B cell (primary cell): ENCODE measurements around the gene TMOD3. TPM values are rescaled to one million over a fixed set of nuclear protein-coding genes. Genes with fewer than 3 reads are reported as not detected.

Source experiments
- ATAC-seq: fragments of 200-7000 bp; cut with Tn5 transposase; one replicate; pipeline ENCODE4 v1.10.0; 2021; ENCODE audit warnings: low read depth, mild to moderate bottlenecking, moderate number of reproducible peaks, moderate library complexity
- CTCF ChIA-PET: fragments of 350-600 bp; sonication (Branson Sonifier 250); formaldehyde crosslinking; loops from one replicate; lab custom pipeline; 2021; ENCODE audit warnings: antibody characterized with exemption, inconsistent platforms; lab: Charles Lee
- POLR2A ChIA-PET: fragments of 350-600 bp; sonication (Branson Sonifier 250); formaldehyde crosslinking; loops from one replicate; lab custom pipeline; 2021; ENCODE audit warnings: antibody characterized with exemption; lab: Charles Lee
- DNase-seq: peaks from one replicate; pipeline ENCODE4 v3.0.0; 2013
- H2AFZ ChIP-seq: 2 replicates; pipeline ENCODE4 v1.6.1; 2012; ENCODE audit warnings: mild to moderate bottlenecking, low read depth, low read length; ENCODE audit not compliant: insufficient read depth, poor library complexity, severe bottlenecking
- H3K27ac ChIP-seq, 2 donors: 1 replicate in 1 of 2; 2 replicates in 1 of 2; pipeline ENCODE4 v1.5.1; 2012 to 2013; ENCODE audit warnings: low read length in 2 of 2, mild to moderate bottlenecking in 2 of 2, moderate library complexity in 1 of 2
- H3K27me3 ChIP-seq, 4 experiments: fragments of 200-600 bp in 1 of 4; sonication (generic) in 1 of 4; replicated peaks in 1 of 4; 1 replicate in 2 of 4; 2 replicates in 2 of 4; pipeline versions ENCODE4 v1.6.1 to v1.7.0; 2013 to 2016; ENCODE audit warnings: low read length in 3 of 4, mild to moderate bottlenecking in 2 of 4, mixed read lengths in 1 of 4, moderate library complexity in 1 of 4; ENCODE audit not compliant: insufficient read depth in 4 of 4, control insufficient read depth in 3 of 4; ENCODE audit errors: control extremely low read depth in 1 of 4
- H3K36me3 ChIP-seq, 2 experiments: replicated peaks in 1 of 2; 1 replicate in 1 of 2; 2 replicates in 1 of 2; pipeline versions ENCODE4 v1.6.1 to v1.7.1; 2013; ENCODE audit warnings: low read length in 1 of 2; ENCODE audit not compliant: insufficient read depth in 2 of 2, control insufficient read depth in 1 of 2; ENCODE audit errors: control extremely low read depth in 1 of 2, extremely low read depth in 1 of 2
- H3K4me1 ChIP-seq, 2 donors: fragments of 200-600 bp in 1 of 2; sonication (generic) in 1 of 2; 1 replicate in 1 of 2; 2 replicates in 1 of 2; pipeline versions ENCODE4 v1.5.1 to v1.6.1; 2013 to 2017; ENCODE audit warnings: low read length in 2 of 2; ENCODE audit not compliant: control insufficient read depth in 2 of 2, insufficient read depth in 2 of 2
- H3K4me2 ChIP-seq: replicated peaks from 2 replicates; pipeline ENCODE3; 2012; ENCODE audit warnings: mild to moderate bottlenecking, low read depth, low read length; ENCODE audit not compliant: poor library complexity, severe bottlenecking
- H3K4me3 ChIP-seq, 5 experiments: fragments of 200-600 bp in 1 of 5; sonication (generic) in 1 of 5; 1 replicate in 3 of 5; 2 replicates in 2 of 5; pipeline versions ENCODE4 v1.5.1 to v1.7.0; 2011 to 2016; ENCODE audit warnings: low read length in 4 of 5, mild to moderate bottlenecking in 4 of 5, low read depth in 2 of 5, control low read depth in 1 of 5, moderate library complexity in 1 of 5; ENCODE audit not compliant: insufficient read depth in 1 of 5; ENCODE audit errors: control extremely low read depth in 1 of 5, extremely low read depth in 1 of 5
- H3K79me2 ChIP-seq: fragments of 200-600 bp; sonication (generic); one replicate; pipeline ENCODE4 v1.6.0; 2016; ENCODE audit warnings: low read length; ENCODE audit not compliant: control insufficient read depth, insufficient read depth
- H3K9ac ChIP-seq: fragments of 200-600 bp; sonication (generic); 2 replicates; pipeline ENCODE4 v1.6.1; 2017; ENCODE audit warnings: mild to moderate bottlenecking, low read length, moderate library complexity
- H3K9me3 ChIP-seq, 3 donors: one replicate each; pipeline versions ENCODE4 v1.6.1 to v1.7.1; 2013; ENCODE audit warnings: low read length in 2 of 3; ENCODE audit not compliant: control insufficient read depth in 2 of 3, insufficient read depth in 1 of 3; ENCODE audit errors: control extremely low read depth in 1 of 3
- H4K20me1 ChIP-seq: 2 replicates; pipeline ENCODE4 v1.6.0; 2012; ENCODE audit warnings: mild to moderate bottlenecking, low read length; ENCODE audit not compliant: insufficient read depth, control insufficient read depth, poor library complexity, severe bottlenecking
- H3K27ac Mint-ChIP-seq: one replicate; pipeline ENCODE4 v1.8.0; 2021; ENCODE audit warnings: mixed read lengths
- H3K27me3 Mint-ChIP-seq: one replicate; pipeline ENCODE4 v1.8.0; 2021; ENCODE audit warnings: mixed read lengths
- H3K4me1 Mint-ChIP-seq: one replicate; pipeline ENCODE4 v1.8.0; 2021; ENCODE audit warnings: mixed read lengths
- H3K4me3 Mint-ChIP-seq: one replicate; pipeline ENCODE4 v1.8.0; 2021; ENCODE audit warnings: mixed read lengths
- H3K9me3 Mint-ChIP-seq: one replicate; pipeline ENCODE4 v1.8.0; 2022; ENCODE audit warnings: mixed read lengths; ENCODE audit not compliant: insufficient read depth
- CTCF ChIP-seq: fragments of 200-600 bp; IDR thresholded peaks from one replicate; pipeline ENCODE4 v1.8.0; 2022; ENCODE audit warnings: antibody characterized with exemption, mild to moderate bottlenecking
- EZH2 ChIP-seq: IDR thresholded peaks from 2 replicates; pipeline ENCODE4 v1.6.1; 2012; ENCODE audit warnings: borderline replicate concordance, low read depth, mild to moderate bottlenecking, moderate library complexity, low read length; ENCODE audit not compliant: insufficient read depth, poor library complexity, severe bottlenecking
- WGBS: methylation state at CpG from one replicate; pipeline ENCODE4 v1.1.5; 2013; ENCODE audit warnings: missing lambda C conversion rate; ENCODE audit not compliant: insufficient coverage; 5-methylcytosine and 5-hydroxymethylcytosine counted together
- intact Hi-C: fragments of 100-400 bp; cut with micrococcal nuclease; formaldehyde crosslinking; loops from one replicate; pipeline ENCODE4 v1.10.0; 2022
- polyA plus RNA-seq: library from polyadenylated mRNA; depleted of rRNA; stranded (reverse); fragments of >200 nt; gene quantifications from 2 replicates; pipeline ENCODE4 v1.2.3, GENCODE V29; 2012
- total RNA-seq, 2 donors: library from RNA; stranded (reverse); fragments of 120-200 nt in 1 of 2; gene quantifications; 1 replicate in 1 of 2; 2 replicates in 1 of 2; pipeline versions ENCODE4 v1.2.3 to v1.2.4, GENCODE V29; 2013 to 2022

Gene TMOD3
- total and polyA plus RNA-seq, 2 donors (not counting 1 experiment from before 2014, with no cell fraction given): 7.2 to 52.1 TPM

- Mint-ChIP-seq H3K9me3 (no peaks in the 10 kb centered on the region), H3K4me1 (peaks cover 6% of the 10 kb centered on the region), H3K27ac (no peak overlapping the region), H3K4me3 (no peak overlapping the region), H3K27me3 (no peaks in the 10 kb centered on the region)
- intact Hi-C loops: no loop called here
- no peak overlapping the region for H3K9ac ChIP-seq
- 100% methylated on average over 1 of the region's 5 CpGs for WGBS
- TF ChIP-seq EZH2 (no peak), CTCF (no peak)
- no peaks in the 10 kb centered on the region for H3K4me1 ChIP-seq
- no peak overlapping the region for H3K4me2 ChIP-seq
- H4K20me1 ChIP-seq: no peaks in the 10 kb centered on the region
- DNase-seq: no peak
- no peak overlapping the region for H3K4me3 ChIP-seq
- no peak overlapping the region for H2AFZ ChIP-seq
- no peak overlapping the region for H3K27ac ChIP-seq
- no peak for ATAC-seq
- H3K27me3 ChIP-seq: no peaks in the 10 kb centered on the region
- no peaks in the 10 kb centered on the region for H3K79me2 ChIP-seq
- CTCF ChIA-PET: interaction anchor here (1.3 to 1.4 kb wide), 2 partner anchors 24 to 26 kb away, joined by 3 to 5 read pairs; no protein-coding TSS in a partner anchor
- POLR2A ChIA-PET: no interaction called here
- no peaks in the 10 kb centered on the region for H3K9me3 ChIP-seq
- H3K36me3 ChIP-seq: peaks cover 0 to 32% of the 10 kb centered on the region in 2 experiments
These were observed 26.9 kb upstream of the TMOD3 start for GRCh38 chr15:51802593-51802992.

GRCh38 chr15:51803965-51804364 lies 25.5 kb upstream of the TMOD3 start:
- no peak for DNase-seq
- ChIA-PET CTCF (interaction anchor here (0.9 kb wide), 1 partner anchor 72 kb away, joined by 3 read pairs; no protein-coding TSS in a partner anchor), POLR2A (no interaction called here)
- H3K79me2 ChIP-seq: no peaks in the 10 kb centered on the region
- intact Hi-C loops: no loop called here
- no peak overlapping the region for H3K4me3 Mint-ChIP-seq
- no peaks in the 10 kb centered on the region for H3K27me3 Mint-ChIP-seq
- H3K9me3 Mint-ChIP-seq: no peaks in the 10 kb centered on the region
- H2AFZ ChIP-seq: no peak overlapping the region
- no peaks in the 10 kb centered on the region for H3K4me1 ChIP-seq
- no peak overlapping the region for H3K4me3 ChIP-seq
- no peak overlapping the region for H3K4me2 ChIP-seq
- TF ChIP-seq CTCF (no peak), EZH2 (no peak)
- no peak overlapping the region for H3K27ac Mint-ChIP-seq
- H3K36me3 ChIP-seq: peaks cover 0 to 24% of the 10 kb centered on the region in 2 experiments
- WGBS: no CpG with 5 or more reads among the region's 2 CpGs
- H3K9ac ChIP-seq: no peak overlapping the region
- peaks cover 6% of the 10 kb centered on the region for H3K4me1 Mint-ChIP-seq
- H3K9me3 ChIP-seq: no peaks in the 10 kb centered on the region
- no peak overlapping the region for H3K27ac ChIP-seq
- H4K20me1 ChIP-seq: no peaks in the 10 kb centered on the region
- ATAC-seq: no peak
- no peaks in the 10 kb centered on the region for H3K27me3 ChIP-seq
